Measurements from ENCODE around the gene PRSS57. TPM values are rescaled to one million over a fixed set of nuclear protein-coding genes. Genes with fewer than 3 reads are reported as not detected.

PRSS57 gene
- total and polyA plus RNA-seq, 5 donors, result not detected

DNA sequence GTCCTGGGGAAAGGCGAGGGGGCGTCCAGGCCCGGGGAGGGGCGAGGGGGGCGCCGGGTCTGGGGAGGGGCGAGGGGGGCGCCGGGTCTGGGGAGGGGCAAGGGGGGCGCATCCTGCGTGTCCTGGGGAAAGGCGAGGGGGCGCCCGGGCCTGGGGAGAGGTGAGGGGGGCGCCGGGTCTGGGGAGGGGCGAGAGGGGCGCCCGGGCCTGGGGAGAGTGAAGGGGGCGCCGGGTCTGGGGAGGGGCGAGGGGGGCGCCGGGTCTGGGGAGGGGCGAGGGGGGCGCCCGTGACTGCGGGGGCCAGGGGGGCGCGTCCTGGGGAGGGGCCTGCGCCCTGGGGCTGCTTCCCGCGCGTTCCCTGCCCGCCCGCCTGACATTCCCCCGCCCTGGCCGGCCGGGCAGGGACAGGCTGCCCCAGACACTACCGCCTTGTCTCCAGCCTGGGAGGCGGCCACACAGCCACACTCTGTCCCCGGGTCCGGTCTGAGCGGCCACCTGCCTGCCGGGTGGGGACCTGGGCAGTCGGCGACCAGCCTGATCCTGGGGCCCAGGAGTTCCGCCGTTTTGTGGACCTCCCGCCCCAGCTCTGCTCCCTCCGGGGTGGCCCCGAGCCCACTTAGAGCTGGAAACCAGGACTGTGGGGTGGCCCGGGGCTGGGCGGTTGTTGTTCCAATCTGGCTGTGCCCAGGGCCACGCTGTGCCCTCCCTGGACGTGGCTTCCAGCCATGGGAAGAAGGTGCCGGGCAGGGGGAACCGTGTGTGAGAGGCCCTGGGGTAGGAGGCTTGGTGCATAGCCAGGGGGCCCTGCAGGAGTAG lies 25.3 kb upstream of the PRSS57 start:
- H3K4me3 ChIP-seq (ENCODE audit: low read length), result no peak overlapping the region
- peak overlapping the region; percentile 33 for H3K27ac ChIP-seq (ENCODE audit: low read length)
- peak; percentile 11 to 34 for ATAC-seq
- no peaks in the 10 kb centered on the region for H3K9me3 ChIP-seq (ENCODE audit: control insufficient read depth, low read length)
- H3K27me3 ChIP-seq (ENCODE audit: control insufficient read depth, insufficient read depth), result no peaks in the 10 kb centered on the region
- intact Hi-C loops (cut with DNase I), result no loop called here
- WGBS, result 33% methylated on average over 58 of the region's 58 CpGs
- peak in 2 of 3 donors; percentile 71 to 77 for DNase-seq
- H3K4me1 ChIP-seq (ENCODE audit: control insufficient read depth, insufficient read depth, low read length), result no peaks in the 10 kb centered on the region

- H3K4me1 ChIP-seq (ENCODE audit: control insufficient read depth, insufficient read depth, low read length), result no peaks in the 10 kb centered on the region
- H3K27me3 ChIP-seq (ENCODE audit: control insufficient read depth, insufficient read depth), result no peaks in the 10 kb centered on the region
- ATAC-seq, result peak; percentile 37
- H3K4me3 ChIP-seq (ENCODE audit: low read length), result no peak overlapping the region
- 24% methylated on average over 79 of the region's 79 CpGs for WGBS
- H3K27ac ChIP-seq (ENCODE audit: low read length), result peak overlapping the region; percentile 38
- DNase-seq, result peak in 2 of 3 donors; percentile 82 to 85
- intact Hi-C loops (cut with DNase I), result no loop called here
- no peaks in the 10 kb centered on the region for H3K9me3 ChIP-seq (ENCODE audit: control insufficient read depth, low read length)
These were observed 24.5 kb upstream of the PRSS57 start for GRCh38 chr19:719636-720344.

DNA sequence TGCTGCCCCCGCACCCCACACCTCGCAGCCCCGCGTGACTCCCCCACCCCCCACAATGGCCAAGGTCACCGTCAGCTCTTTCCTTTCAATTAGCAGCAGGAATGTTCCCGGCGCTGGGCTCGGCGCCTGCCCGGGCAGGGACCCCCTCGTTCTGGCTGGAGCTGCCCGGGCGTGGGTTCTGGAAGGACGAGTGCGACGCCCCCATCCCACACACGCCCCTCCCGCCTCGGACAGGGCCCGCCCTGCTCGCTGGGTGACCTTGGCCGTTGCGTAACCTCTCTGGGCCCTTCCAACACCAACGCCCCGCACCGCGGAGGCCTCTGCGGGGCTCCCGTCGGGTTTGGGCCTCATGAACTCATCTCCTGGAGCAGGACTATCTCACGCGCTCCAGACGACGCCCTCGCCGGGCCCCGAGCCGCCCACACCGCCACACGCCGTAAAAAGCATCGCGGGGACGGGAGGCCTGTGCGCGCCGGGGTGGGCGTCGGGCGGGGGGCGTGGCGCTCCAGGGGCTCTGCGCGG lies 23.8 kb upstream of the PRSS57 start:
- WGBS, result 34% methylated on average over 54 of the region's 54 CpGs
- no peak overlapping the region for H3K4me3 ChIP-seq (ENCODE audit: low read length)
- ATAC-seq, result peak; percentile 74 to 81
- H3K27ac ChIP-seq (ENCODE audit: low read length), result peak overlapping the region; percentile 38
- no peaks in the 10 kb centered on the region for H3K4me1 ChIP-seq (ENCODE audit: control insufficient read depth, insufficient read depth, low read length)
- H3K9me3 ChIP-seq (ENCODE audit: control insufficient read depth, low read length), result no peaks in the 10 kb centered on the region
- intact Hi-C loops (cut with DNase I), result no loop called here
- peak; percentile 91 to 95 (median 94) for DNase-seq
- H3K27me3 ChIP-seq (ENCODE audit: control insufficient read depth, insufficient read depth), result no peaks in the 10 kb centered on the region

GRCh38 chr19:718251-718951 lies 23.1 kb upstream of the PRSS57 start:
- 57% methylated on average over 23 of the region's 23 CpGs for WGBS
- Histone ChIP-seq H3K9me3 (ENCODE audit: control insufficient read depth, low read length) (no peaks in the 10 kb centered on the region), H3K4me1 (ENCODE audit: control insufficient read depth, insufficient read depth, low read length) (no peaks in the 10 kb centered on the region), H3K4me3 (ENCODE audit: low read length) (no peak overlapping the region), H3K27ac (ENCODE audit: low read length) (peak overlapping the region; percentile 53), H3K27me3 (ENCODE audit: control insufficient read depth, insufficient read depth) (no peaks in the 10 kb centered on the region)
- DNase-seq, result peak; percentile 60 to 83 (median 80)
- ATAC-seq, result peak; percentile 4 to 23
- intact Hi-C loops (cut with DNase I), result no loop called here

DNA sequence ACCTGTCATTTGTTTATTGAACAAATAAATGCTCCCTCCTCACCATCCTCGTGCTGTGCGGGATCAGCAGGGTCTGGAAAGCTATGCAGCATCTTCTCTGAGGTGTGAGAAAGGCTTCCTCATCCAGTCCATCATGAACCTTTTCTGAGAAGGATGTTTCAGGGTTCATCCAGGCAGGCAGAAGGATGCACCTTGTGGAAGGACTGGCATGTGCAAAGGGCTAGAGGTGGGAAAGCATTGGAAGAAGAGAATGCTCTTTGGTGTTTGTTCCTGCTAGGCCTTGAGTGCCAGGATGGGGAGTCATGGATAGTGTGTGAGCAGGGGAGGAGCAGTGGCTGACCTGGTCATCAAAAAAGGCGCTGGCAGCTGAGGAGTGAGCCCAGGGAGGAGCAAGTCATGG lies 20.1 kb upstream of the PRSS57 start:
- Histone ChIP-seq H3K27me3 (ENCODE audit: control insufficient read depth, insufficient read depth) (no peaks in the 10 kb centered on the region), H3K9me3 (ENCODE audit: control insufficient read depth, low read length) (no peaks in the 10 kb centered on the region), H3K4me3 (ENCODE audit: low read length) (no peak overlapping the region), H3K27ac (ENCODE audit: low read length) (no peak overlapping the region), H3K4me1 (ENCODE audit: control insufficient read depth, insufficient read depth, low read length) (no peaks in the 10 kb centered on the region)
- ATAC-seq (no peak), DNase-seq (no peak)
- intact Hi-C loops (cut with DNase I), result no loop called here
- 99% methylated on average over 3 of the region's 3 CpGs for WGBS

DNA sequence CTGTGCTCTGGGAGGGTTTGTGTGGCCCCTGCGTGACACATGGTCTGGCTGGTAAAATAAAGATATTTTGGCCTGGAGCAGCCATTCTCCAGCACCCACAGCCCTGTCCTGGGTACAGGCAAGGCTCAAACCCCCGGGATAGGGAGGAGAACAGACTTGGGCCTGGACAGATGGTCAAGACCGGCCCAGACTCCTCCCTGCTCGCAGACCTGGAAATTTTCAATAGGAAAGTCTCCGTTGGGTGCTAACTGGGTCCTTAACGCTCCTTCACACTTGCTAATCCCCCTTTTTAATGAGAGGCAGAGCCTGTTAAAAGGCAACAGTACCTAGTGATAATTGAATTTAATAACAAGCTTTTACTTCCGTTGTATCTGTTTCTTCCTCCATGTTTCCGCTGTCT lies 16.0 kb upstream of the PRSS57 start:
- intact Hi-C loops (cut with DNase I), result no loop called here
- H3K4me1 ChIP-seq (ENCODE audit: control insufficient read depth, insufficient read depth, low read length), result no peaks in the 10 kb centered on the region
- H3K9me3 ChIP-seq (ENCODE audit: control insufficient read depth, low read length), result no peaks in the 10 kb centered on the region
- 80% methylated on average over 8 of the region's 8 CpGs for WGBS
- no peaks in the 10 kb centered on the region for H3K27me3 ChIP-seq (ENCODE audit: control insufficient read depth, insufficient read depth)
- no peak for DNase-seq
- H3K27ac ChIP-seq (ENCODE audit: low read length), result no peak overlapping the region
- H3K4me3 ChIP-seq (ENCODE audit: low read length), result no peak overlapping the region
- no peak for ATAC-seq

DNA sequence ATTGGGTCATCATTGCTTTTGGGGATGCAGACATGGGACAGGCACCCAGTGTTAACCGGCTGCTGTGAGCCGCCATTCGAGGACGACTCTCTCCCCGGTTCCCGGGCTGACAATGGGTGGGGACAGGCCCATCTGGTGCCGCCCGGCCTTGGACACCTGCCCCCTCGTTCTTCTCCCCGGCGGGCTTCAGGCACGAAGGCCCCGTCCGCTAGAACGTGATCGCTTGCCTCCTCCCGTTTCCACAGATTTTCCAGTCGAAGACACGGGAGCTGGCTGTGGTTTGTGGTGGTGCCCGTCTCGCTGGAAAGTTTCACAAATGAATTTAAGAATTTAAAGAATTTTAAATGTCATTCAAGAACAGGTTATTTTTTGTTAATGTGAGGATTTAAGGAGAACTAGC lies 15.5 kb upstream of the PRSS57 start:
- DNase-seq (peak in 2 of 3 donors; percentile 71 to 73), ATAC-seq (peak in 1 of 2 donors; percentile 18)
- Histone ChIP-seq H3K4me3 (ENCODE audit: low read length) (peak overlapping the region; percentile 100), H3K9me3 (ENCODE audit: control insufficient read depth, low read length) (no peaks in the 10 kb centered on the region), H3K27me3 (ENCODE audit: control insufficient read depth, insufficient read depth) (no peaks in the 10 kb centered on the region), H3K27ac (ENCODE audit: low read length) (peak overlapping the region; percentile 62), H3K4me1 (ENCODE audit: control insufficient read depth, insufficient read depth, low read length) (no peaks in the 10 kb centered on the region)
- WGBS, result 67% methylated on average over 21 of the region's 21 CpGs
- intact Hi-C loops (cut with DNase I), result no loop called here

DNA sequence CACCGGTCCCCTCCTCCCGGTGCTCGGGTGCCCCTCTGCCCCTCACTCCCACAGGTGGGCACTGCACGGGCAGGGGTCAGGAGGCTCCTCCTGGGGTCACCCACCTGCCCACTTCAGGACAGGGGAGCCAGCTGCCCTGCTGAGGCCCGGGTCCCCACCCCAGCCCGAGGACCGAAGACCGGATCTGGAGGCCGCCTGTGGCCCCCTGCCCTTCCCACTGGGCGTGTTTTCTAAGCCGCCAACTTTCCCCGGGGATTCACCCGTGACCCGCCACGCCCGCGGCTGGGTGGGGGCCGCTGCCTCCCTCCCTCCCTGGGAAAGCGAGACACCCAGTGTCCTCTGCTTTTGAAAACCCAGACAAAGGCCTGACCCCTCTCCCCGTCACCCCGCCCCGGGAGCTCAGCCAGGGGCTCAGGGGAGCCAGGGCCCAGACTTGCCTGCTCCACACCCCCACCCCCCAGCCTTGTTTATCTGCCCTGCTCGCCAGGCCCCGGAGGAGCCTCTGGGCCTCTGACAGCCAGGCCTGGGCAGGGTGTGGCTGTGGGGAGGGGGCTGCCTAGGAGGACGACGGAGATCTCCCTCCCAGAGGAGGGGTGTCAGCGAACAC lies 14.8 kb upstream of the PRSS57 start:
- H3K4me3 ChIP-seq (ENCODE audit: low read length), result peak overlapping the region; percentile 100
- WGBS, result 21% methylated on average over 27 of the region's 27 CpGs
- ATAC-seq (peak; percentile 68 to 80), DNase-seq (peak; percentile 84 to 92 (median 91))
- peak overlapping the region; percentile 71 for H3K27ac ChIP-seq (ENCODE audit: low read length)
- H3K4me1 ChIP-seq (ENCODE audit: control insufficient read depth, insufficient read depth, low read length), result no peaks in the 10 kb centered on the region
- H3K27me3 ChIP-seq (ENCODE audit: control insufficient read depth, insufficient read depth), result no peaks in the 10 kb centered on the region
- intact Hi-C loops (cut with DNase I), result no loop called here
- H3K9me3 ChIP-seq (ENCODE audit: control insufficient read depth, low read length), result no peaks in the 10 kb centered on the region

- Histone ChIP-seq H3K4me3 (ENCODE audit: low read length) (peak overlapping the region; percentile 100), H3K9me3 (ENCODE audit: control insufficient read depth, low read length) (no peaks in the 10 kb centered on the region), H3K4me1 (ENCODE audit: control insufficient read depth, insufficient read depth, low read length) (peaks cover under 1% of the 10 kb centered on the region), H3K27ac (ENCODE audit: low read length) (peak overlapping the region; percentile 71), H3K27me3 (ENCODE audit: control insufficient read depth, insufficient read depth) (no peaks in the 10 kb centered on the region)
- peak; percentile 7 to 11 for ATAC-seq
- 3% methylated on average over 78 of the region's 78 CpGs for WGBS
- intact Hi-C loops (cut with DNase I), result no loop called here
- DNase-seq, result peak in 2 of 3 donors; percentile 66 to 72
These were observed 14.1 kb upstream of the PRSS57 start for GRCh38 chr19:709196-709964.
